Measurements from ENCODE around the gene RARB.

RARB gene

DNA sequence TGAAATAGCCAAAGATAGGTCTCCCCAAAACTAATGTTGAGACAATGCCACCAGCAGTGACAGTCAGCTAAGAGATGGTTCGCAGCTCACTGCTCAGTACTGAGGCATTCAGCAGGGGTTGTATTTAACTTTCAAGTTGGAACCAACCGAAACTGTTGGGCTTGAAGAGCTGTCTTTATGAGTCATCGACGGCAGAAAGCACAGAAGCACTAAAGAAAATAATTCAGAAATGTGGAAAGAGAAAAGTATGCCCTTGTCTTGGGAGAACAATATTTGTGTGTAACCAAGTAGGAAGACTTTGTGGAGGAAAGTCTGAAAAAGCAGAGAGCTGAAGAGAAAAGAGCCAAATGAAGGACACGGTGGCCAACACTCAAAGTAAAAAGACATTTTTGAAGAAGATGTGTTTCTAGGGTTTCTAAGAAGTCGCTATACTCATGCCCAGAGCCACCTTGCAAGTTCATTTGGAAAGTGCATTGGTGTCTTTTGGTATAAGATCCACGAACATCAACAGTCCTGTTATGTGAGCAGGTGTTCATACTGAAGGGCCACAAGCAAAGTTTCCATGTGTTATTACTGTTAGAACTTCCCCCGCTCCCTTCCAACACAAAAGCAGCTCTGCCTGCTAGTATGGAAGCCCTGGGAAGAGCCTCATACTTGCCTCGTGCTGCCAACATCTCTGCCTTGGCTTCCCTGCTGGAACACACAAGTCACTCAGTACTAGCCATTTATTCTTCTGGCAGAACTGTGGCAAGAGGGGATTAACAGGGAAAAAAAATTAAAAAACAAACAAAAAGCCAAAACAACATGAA lies 4.1 kb upstream of the RARB start:
- no peak for DNase-seq

DNA sequence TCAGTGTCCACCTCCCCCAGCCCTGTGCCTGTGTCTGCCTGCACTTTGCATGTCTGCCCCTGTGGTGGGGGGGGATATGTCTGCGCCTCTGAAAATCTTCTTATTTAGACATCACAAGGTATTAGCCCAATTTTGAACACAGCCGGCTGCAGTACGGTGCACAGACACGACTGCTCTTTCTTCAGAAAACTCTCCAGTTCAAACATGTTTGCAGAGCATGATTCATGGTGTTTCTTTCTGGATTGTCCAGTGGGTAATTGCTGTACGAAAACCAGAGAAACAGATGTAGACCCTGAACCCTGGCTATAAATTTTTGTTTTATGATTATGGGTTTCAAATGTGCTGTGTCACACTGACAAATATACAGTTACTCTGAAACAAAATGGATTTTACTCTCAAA lies 3.4 kb upstream of the RARB start:
- DNase-seq, result no peak

DNA sequence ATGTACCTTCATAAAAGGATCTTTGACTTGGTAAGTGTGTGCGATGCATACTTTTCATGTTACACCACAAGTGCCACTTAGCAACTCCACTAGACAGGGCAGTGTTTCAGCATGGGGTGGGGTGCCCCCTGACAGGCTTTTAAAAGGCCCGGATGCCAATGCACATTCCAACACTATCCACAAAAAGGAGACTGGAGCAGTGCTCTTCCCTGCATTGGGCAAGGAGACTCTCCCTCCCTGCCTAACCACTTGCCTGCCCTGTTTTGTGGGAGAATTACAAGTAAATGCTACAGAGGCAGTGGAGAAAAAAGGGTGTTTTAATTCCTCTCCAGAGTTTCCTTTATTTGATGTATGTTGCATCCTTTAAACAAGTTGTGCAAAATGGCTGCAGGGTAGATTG lies 1.7 kb upstream of the RARB start:
- DNase-seq, result no peak

DNA sequence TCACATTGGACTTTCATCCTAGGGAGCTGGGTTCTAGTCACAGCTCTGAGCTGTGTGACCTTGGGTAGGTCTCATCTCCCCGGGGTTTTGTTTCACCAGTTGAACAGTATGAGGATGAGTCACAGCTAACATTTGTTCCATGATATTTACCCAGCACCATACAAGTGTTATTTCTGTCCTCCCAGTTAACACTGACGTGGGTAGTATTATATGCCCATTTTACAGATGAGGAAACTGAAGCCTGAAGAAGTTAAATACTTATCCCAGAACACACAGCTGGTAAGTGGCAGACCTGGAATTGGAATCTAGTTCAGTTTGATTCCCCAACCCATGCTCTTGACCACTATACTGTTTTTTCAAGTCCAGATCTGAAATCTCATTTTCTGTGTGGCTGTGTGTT lies 908 bp upstream of the RARB start:
- no peak for DNase-seq

DNA sequence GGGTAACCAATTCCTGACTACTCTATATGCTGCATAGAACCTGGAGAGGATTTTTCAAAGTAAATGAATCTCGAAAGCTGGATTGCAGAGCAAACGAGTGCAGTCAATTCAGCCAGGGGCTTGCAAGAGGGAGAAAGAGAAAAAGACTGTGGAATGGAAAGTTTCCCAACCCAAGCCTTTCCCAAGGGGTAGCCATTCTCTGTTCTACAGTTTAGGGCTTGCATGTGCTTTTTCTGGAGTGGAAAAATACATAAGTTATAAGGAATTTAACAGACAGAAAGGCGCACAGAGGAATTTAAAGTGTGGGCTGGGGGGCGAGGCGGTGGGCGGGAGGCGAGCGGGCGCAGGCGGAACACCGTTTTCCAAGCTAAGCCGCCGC lies 511 bp upstream of the RARB start:
- no peak for DNase-seq

DNA sequence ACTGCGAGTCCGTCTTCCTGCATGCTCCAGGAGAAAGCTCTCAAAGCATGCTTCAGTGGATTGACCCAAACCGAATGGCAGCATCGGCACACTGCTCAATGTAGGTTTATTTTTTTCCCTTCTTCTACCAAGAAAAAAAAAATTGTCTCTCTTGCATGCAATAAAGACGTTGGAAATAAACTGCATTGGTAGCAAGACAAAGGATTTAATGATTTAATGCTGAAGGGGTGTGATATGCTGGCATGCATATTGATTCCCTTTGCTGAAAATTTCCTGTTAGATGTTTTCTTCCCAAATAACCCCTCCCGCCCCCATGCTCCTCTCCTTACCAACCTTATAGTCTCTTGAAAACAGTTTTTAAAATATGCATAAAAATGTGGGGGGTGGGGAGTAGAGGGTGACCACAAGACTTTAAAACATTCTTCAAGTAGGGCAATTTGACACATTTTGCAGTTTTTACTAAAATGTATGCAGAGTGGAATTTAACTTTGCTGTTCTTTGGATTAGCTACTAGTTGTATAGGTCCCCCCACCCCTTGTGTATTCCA lies 799 bp downstream of the RARB start:
- no peak for DNase-seq

DNA sequence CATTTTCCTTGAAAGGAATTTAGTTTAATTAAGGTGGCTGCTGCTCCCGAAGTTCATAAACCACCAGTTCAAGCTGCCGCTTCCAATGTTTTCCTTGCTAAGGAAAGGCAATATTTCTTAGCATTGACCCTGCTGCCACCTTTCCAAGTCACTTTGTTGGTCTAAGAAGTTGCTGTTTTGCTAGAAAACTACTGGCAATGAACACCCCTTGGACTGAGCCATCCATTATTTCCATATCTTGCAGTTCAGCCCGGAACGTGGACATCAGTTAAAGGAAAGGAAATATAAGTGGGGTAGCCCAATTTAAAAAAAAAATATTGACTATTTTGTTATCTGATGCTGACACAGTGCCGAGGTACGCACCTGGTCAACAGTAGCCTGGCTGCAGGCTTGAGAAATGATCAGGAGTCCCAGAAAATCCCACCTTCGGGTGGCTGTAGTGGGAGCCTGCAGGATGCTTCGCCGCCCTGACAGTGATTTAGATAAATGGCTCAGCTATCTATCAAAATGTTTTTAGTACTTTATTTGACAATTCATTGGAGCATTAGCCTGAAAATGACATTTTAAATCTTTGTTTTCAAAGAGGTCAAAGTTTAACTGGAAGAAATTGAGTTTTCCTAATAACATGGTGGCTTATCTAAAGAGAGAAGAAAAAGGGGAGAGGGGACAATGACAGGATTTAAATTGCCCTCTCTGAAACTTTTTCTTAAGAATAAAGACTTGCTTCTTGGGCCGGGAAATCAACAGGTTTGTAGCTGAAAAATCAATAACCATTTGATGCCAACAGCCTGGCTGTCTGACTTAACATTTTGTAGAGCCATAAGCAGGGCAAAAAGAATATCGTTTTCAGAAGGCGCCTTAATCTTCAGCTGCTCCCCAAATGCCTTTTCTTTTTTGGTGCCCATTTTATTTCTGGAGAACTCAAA lies 1.6 kb downstream of the RARB start:
- DNase-seq, result no peak

DNA sequence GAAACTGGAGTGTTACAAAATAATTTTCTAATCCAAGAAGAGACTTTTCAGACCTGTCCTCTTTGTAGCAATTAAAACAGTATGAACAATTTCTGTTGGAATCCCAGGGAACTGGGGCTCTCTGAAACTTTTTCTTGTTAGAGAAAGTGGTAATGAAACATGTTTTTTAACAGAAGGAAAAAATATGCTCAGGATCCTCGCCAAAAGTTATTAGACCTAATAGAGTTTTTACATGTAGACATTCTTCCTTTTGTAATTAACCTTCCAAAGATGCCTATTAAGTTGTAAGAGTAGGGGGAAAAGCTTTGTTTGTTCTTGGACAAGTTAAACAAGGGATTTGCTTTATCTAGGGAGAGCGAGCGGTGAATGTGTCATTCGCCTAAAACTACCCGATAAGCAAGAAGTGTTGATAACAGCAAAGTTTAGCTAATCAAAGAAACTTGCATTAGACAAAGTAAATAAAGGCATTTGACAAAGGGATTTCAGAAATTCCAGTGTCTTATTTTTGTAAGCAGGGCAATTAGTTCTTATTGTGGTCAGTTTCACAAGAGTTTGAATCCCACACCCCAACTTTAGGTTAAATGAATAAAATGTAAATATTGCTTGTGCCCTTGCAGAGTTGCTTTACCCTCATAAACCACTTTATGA lies 2.3 kb downstream of the RARB start:
- DNase-seq, result no peak

DNA sequence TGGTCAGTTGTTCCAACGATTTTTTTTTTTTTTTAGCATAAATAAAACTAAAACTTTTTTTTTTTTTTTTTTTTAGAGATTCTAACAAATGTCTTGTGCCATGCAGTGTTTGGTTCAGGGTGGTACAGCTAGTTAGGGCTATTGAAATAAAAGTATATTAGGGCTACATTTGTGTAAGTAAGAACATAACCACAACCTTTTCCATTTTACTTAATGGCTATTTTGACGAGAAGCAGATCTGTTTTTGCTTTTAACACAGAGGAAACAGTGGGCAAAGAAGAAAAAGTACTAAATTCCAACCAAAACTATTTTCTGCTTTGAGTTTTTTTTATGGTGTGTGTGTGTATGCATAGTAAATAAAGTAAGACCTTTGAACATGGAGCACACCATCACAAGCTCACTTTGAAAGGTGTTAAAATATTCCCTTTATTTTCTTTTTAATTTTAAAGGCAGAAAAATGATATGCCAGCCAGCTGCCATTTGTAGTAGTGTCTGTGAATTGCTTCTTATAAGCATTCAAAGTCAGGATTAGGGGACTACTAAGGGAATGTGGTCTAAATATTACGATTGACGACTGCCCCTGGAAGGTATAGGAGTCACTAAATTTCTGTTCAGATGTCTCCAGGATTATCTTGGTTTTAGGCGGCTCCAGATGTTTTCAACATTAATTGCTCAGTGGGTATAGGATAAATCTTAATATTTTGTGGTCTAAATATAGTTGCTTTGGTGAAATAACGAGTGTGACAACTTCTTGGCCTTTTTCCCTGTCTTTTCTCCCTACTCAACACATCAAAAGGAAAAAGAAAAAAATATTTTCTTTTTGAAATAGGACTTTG lies 3.1 kb downstream of the RARB start:
- DNase-seq, result no peak

DNA sequence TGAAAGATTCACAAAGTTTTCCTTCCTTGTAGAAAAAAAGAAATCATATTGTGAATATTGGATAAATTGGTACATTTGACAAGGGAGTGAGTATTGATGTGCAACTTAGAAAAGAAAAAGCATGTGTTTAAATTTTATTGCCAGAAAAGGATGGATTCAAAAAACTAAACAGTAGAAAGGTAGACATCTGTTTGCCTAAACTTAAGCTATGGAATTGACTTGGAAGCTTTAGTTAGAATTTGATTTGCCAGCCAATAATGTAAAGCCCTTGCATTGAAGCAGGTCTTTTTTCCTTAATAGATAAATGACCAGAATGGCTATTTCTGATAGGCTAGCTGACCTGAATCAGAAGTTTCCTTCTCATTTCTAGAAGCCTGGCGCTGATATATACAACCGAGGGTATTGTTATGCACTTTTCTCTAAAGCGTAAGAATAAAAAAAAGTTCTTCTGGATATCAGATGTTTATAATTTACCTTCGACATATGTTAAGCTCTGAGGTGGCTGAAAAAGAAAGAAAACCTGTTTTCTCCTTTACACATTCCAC lies 4.2 kb downstream of the RARB start:
- DNase-seq, result no peak

DNA sequence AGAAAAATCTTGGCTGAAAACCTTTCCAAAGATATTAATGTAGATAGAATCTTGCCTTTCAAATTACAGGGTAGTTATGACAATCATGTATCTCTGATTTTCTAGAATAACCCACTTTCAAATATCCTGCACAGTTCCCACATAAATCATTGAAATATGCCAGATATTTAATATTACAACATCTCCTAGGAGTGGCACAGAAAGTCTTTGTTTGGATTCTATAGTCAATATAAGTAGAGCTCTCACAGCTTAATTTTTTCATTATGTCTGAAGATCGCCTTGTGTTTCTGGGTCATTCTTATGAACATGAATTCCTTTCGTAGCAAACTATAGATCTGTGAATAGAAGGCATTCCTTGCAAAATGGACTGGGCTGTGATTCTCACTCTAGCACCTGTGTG lies 5.0 kb downstream of the RARB start:
- no peak for DNase-seq

DNA sequence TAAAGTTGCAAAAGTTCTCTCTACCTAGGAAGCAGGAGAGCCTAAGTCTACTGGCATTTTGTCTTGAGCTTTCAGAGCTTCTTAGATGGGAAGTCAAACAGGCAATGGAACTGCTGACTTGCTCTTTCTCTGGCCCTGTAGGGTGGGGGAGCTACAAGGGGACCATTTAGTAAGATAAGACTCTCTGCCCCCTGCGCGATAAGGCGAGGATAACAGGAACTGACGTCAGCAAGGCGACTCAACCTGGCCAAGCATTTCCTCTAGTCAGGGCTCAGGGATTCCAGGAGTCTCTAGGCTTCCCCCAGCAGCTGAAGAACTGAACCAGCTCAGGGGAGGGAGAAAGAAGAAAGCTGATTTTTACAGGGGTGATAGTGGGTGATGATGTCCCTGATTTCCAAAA lies 5.8 kb downstream of the RARB start:
- DNase-seq, result no peak

DNA sequence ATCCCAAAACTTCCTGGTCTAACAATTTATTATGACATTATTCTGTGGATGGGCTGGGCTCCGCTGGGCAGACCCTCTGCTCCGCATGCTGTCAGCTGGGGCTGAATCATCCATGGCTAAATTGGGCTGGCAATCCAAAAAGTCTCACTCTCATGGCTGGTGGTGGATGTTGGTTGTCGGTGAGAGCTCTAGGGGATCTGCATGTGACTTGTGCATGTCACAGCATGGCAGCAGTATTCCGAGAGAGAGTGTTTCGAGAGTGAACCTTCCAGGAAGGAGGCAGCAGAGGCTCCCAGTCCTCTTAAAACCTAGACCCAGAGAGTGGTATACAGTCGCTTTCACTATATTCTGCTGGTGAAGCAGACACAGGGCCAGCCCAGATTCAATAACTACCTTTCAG lies 9.9 kb downstream of the RARB start:
- no peak for DNase-seq

DNA sequence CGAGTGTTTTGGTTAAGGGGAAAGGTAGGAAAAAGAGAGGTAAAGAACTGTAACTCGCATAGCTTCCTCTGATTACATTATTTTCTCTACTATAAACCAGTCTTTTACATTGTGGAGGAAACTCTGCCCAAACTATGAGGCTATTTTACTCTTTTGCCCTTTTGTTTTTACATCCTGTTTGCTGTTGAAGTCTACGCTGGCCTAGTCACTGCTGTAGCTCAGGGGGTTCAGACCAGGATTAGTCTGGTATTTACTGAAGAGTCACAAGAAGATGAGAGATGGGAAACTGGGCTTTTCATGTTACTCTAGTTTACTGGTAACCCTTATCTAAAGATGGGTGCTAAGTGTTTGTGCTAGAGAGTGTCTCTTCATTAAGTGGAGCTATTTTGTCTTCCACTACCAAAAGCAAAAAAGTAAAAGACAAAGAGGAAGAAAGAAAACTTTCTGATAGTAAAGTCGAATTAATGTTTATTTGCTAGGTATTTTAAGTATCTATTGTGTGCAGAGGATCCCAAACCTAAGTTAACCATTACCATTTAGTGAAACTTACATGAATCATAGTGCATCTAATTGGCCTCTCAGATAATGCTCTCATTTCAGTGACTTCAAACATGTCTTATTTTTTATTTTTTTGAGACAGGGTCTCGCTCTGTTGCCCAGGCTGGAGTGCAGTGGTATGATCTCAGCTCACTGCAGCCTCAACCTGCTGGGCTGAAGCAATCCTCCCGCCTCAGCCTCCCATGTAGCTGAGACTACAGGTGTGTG lies 10.9 kb downstream of the RARB start:
- no peak for DNase-seq

DNA sequence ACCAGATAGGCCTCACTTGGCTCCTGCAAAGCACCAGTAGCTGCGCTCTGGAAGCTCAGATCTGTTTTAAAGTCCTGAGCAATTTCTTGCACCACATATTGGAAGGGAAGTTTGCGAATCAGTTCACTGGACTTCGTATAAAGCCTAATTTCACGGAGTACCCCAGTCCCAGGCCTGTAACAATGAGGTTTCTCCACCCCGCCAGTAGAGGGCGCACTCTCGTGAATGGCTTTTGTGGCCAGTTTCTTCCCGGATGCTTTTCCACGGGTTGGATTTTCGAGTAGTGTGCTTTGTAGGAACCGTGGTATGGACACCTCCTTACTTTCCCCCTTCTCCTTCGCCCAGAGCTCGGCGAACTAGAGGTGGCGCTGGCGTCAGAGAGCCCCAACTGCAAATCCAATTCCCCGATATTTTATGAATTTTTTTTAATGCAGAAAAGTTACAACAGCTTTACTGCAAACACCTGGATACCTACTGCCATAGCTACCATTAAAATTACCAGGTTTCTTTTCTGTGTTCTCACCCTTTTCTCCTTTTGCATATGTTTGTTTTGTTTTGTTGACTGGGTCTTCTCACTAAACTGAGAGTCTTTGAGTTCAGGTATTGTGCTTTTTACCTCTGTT lies 13.3 kb downstream of the RARB start:
- DNase-seq, result no peak

DNA sequence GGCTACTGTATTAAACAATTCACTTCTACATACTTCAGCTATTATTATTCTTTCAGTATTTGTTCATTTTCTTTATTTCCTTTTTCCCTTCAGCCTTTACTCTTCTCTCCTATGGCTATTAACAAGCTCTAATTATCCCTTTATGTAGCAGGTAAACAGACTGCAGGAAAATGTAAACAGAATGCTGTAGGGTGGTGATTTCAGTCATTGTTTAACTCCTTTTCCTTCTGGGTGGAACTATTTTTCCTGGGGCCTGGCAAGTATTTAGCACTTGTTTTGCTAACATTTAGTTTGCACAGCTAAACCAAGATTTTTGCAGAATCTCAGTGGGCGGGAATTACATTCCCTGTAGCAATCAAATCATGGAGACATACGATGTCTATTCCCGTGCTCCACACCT lies 14.4 kb downstream of the RARB start:
- no peak for DNase-seq

DNA sequence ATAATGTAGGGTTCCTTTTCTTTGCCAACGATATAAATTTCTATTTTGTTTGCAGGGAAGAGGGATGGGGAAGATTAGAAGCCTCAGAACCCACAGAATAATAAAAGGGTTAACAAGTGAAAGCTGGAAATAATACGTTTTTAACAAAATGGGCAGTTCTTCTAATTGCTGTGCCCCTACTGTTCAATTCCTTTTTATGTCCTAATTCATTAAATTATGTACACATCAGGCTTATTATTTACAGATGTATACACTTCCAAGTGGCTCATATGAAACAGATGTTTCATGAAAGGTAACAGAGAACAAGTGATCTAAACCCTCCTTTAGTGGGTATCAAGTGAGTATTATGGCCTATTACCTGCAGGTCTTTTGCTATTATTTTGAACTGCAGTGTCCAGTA lies 16.2 kb downstream of the RARB start:
- DNase-seq, result no peak

DNA sequence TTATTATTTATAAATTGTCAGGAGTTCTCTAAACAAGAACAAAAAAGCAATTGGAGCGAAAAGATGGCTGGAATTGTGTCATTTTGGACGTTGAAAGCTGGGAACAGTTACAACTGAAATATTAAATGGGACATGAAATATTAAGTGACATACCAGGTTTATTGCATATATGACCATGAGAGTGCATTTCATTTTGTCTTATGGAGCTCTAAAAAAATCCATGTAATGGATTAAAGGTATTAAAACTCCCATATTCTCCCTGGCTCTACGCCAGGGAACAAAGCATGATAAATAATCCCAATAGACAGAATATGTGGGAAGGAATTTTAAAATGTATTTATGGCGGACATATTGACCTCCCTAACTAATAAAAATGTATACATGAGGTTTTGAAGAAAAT lies 17.7 kb downstream of the RARB start:
- no peak for DNase-seq

DNA sequence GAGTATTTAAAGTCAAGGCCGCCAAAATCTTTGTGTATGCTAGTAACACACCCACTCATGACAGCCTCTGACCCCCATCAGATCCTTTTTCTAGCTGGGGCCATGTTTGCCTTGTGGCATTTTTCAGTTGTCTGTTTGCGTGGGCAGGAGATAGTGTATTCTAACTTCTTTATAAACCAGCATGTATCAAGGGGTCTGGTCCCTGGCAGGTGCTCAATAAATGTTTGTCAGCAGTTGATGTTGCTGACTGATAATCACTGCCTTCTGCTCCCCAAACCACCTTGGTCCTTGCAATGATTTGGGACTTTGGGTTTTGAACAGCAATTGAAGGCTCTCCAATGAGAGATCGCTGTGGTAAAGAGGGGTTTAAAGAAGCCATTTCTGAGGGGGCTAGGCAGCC lies 19.2 kb downstream of the RARB start:
- no peak for DNase-seq

DNA sequence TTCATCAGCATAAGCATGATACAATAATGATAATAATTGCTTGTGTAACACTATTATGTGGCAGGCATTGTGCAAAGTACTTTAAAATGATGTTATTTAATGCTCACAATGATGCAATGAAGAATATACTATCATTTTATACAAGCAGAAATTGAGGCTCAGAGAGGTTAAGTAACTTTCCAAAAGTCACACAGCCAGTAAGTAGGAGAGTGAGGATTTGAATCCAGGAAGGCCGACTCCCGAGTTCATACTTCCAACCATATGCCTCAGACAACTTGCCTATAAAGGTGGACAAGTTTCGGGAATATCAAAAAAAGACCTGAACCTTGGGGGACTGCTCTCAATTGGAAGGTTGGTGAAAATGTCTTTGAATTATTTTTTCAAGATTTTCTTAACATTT lies 19.9 kb downstream of the RARB start:
- no peak for DNase-seq
